B cell (primary cell): ENCODE results near the gene TFG. TPM values are rescaled to one million over a fixed set of nuclear protein-coding genes. Genes with fewer than 3 reads are reported as not detected.

ENCODE experiments used
- ATAC-seq: fragments of 200-7000 bp; cut with Tn5 transposase; one replicate; pipeline ENCODE4 v1.10.0; 2021; ENCODE audit warnings: low read depth, mild to moderate bottlenecking, moderate number of reproducible peaks, moderate library complexity
- CTCF ChIA-PET: fragments of 350-600 bp; sonication (Branson Sonifier 250); formaldehyde crosslinking; loops from one replicate; lab custom pipeline; 2021; ENCODE audit warnings: antibody characterized with exemption, inconsistent platforms; lab: Charles Lee
- POLR2A ChIA-PET: fragments of 350-600 bp; sonication (Branson Sonifier 250); formaldehyde crosslinking; loops from one replicate; lab custom pipeline; 2021; ENCODE audit warnings: antibody characterized with exemption; lab: Charles Lee
- DNase-seq: peaks from one replicate; pipeline ENCODE4 v3.0.0; 2013
- H2AFZ ChIP-seq: 2 replicates; pipeline ENCODE4 v1.6.1; 2012; ENCODE audit warnings: mild to moderate bottlenecking, low read depth, low read length; ENCODE audit not compliant: insufficient read depth, poor library complexity, severe bottlenecking
- H3K27ac ChIP-seq, 2 donors: 1 replicate in 1 of 2; 2 replicates in 1 of 2; pipeline ENCODE4 v1.5.1; 2012 to 2013; ENCODE audit warnings: low read length in 2 of 2, mild to moderate bottlenecking in 2 of 2, moderate library complexity in 1 of 2
- H3K27me3 ChIP-seq, 4 experiments: fragments of 200-600 bp in 1 of 4; sonication (generic) in 1 of 4; replicated peaks in 1 of 4; 1 replicate in 2 of 4; 2 replicates in 2 of 4; pipeline versions ENCODE4 v1.6.1 to v1.7.0; 2013 to 2016; ENCODE audit warnings: low read length in 3 of 4, mild to moderate bottlenecking in 2 of 4, mixed read lengths in 1 of 4, moderate library complexity in 1 of 4; ENCODE audit not compliant: insufficient read depth in 4 of 4, control insufficient read depth in 3 of 4; ENCODE audit errors: control extremely low read depth in 1 of 4
- H3K36me3 ChIP-seq, 2 experiments: replicated peaks in 1 of 2; 1 replicate in 1 of 2; 2 replicates in 1 of 2; pipeline versions ENCODE4 v1.6.1 to v1.7.1; 2013; ENCODE audit warnings: low read length in 1 of 2; ENCODE audit not compliant: insufficient read depth in 2 of 2, control insufficient read depth in 1 of 2; ENCODE audit errors: control extremely low read depth in 1 of 2, extremely low read depth in 1 of 2
- H3K4me1 ChIP-seq, 2 donors: fragments of 200-600 bp in 1 of 2; sonication (generic) in 1 of 2; 1 replicate in 1 of 2; 2 replicates in 1 of 2; pipeline versions ENCODE4 v1.5.1 to v1.6.1; 2013 to 2017; ENCODE audit warnings: low read length in 2 of 2; ENCODE audit not compliant: control insufficient read depth in 2 of 2, insufficient read depth in 2 of 2
- H3K4me2 ChIP-seq: replicated peaks from 2 replicates; pipeline ENCODE3; 2012; ENCODE audit warnings: mild to moderate bottlenecking, low read depth, low read length; ENCODE audit not compliant: poor library complexity, severe bottlenecking
- H3K4me3 ChIP-seq, 5 experiments: fragments of 200-600 bp in 1 of 5; sonication (generic) in 1 of 5; 1 replicate in 3 of 5; 2 replicates in 2 of 5; pipeline versions ENCODE4 v1.5.1 to v1.7.0; 2011 to 2016; ENCODE audit warnings: low read length in 4 of 5, mild to moderate bottlenecking in 4 of 5, low read depth in 2 of 5, control low read depth in 1 of 5, moderate library complexity in 1 of 5; ENCODE audit not compliant: insufficient read depth in 1 of 5; ENCODE audit errors: control extremely low read depth in 1 of 5, extremely low read depth in 1 of 5
- H3K79me2 ChIP-seq: fragments of 200-600 bp; sonication (generic); one replicate; pipeline ENCODE4 v1.6.0; 2016; ENCODE audit warnings: low read length; ENCODE audit not compliant: control insufficient read depth, insufficient read depth
- H3K9ac ChIP-seq: fragments of 200-600 bp; sonication (generic); 2 replicates; pipeline ENCODE4 v1.6.1; 2017; ENCODE audit warnings: mild to moderate bottlenecking, low read length, moderate library complexity
- H3K9me3 ChIP-seq, 3 donors: one replicate each; pipeline versions ENCODE4 v1.6.1 to v1.7.1; 2013; ENCODE audit warnings: low read length in 2 of 3; ENCODE audit not compliant: control insufficient read depth in 2 of 3, insufficient read depth in 1 of 3; ENCODE audit errors: control extremely low read depth in 1 of 3
- H4K20me1 ChIP-seq: 2 replicates; pipeline ENCODE4 v1.6.0; 2012; ENCODE audit warnings: mild to moderate bottlenecking, low read length; ENCODE audit not compliant: insufficient read depth, control insufficient read depth, poor library complexity, severe bottlenecking
- H3K27ac Mint-ChIP-seq: one replicate; pipeline ENCODE4 v1.8.0; 2021; ENCODE audit warnings: mixed read lengths
- H3K27me3 Mint-ChIP-seq: one replicate; pipeline ENCODE4 v1.8.0; 2021; ENCODE audit warnings: mixed read lengths
- H3K4me1 Mint-ChIP-seq: one replicate; pipeline ENCODE4 v1.8.0; 2021; ENCODE audit warnings: mixed read lengths
- H3K4me3 Mint-ChIP-seq: one replicate; pipeline ENCODE4 v1.8.0; 2021; ENCODE audit warnings: mixed read lengths
- H3K9me3 Mint-ChIP-seq: one replicate; pipeline ENCODE4 v1.8.0; 2022; ENCODE audit warnings: mixed read lengths; ENCODE audit not compliant: insufficient read depth
- CTCF ChIP-seq: fragments of 200-600 bp; IDR thresholded peaks from one replicate; pipeline ENCODE4 v1.8.0; 2022; ENCODE audit warnings: antibody characterized with exemption, mild to moderate bottlenecking
- EZH2 ChIP-seq: IDR thresholded peaks from 2 replicates; pipeline ENCODE4 v1.6.1; 2012; ENCODE audit warnings: borderline replicate concordance, low read depth, mild to moderate bottlenecking, moderate library complexity, low read length; ENCODE audit not compliant: insufficient read depth, poor library complexity, severe bottlenecking
- WGBS: methylation state at CpG from one replicate; pipeline ENCODE4 v1.1.5; 2013; ENCODE audit warnings: missing lambda C conversion rate; ENCODE audit not compliant: insufficient coverage; 5-methylcytosine and 5-hydroxymethylcytosine counted together
- intact Hi-C: fragments of 100-400 bp; cut with micrococcal nuclease; formaldehyde crosslinking; loops from one replicate; pipeline ENCODE4 v1.10.0; 2022
- polyA plus RNA-seq: library from polyadenylated mRNA; depleted of rRNA; stranded (reverse); fragments of >200 nt; gene quantifications from 2 replicates; pipeline ENCODE4 v1.2.3, GENCODE V29; 2012
- total RNA-seq, 2 donors: library from RNA; stranded (reverse); fragments of 120-200 nt in 1 of 2; gene quantifications; 1 replicate in 1 of 2; 2 replicates in 1 of 2; pipeline versions ENCODE4 v1.2.3 to v1.2.4, GENCODE V29; 2013 to 2022

Gene TFG
- total and polyA plus RNA-seq, 2 donors (not counting 1 experiment from before 2014, with no cell fraction given), result 40.3 to 44.0 TPM

GRCh38 chr3:100730524-100730923 is 21.2 kb downstream of the TFG start:
- no peak overlapping the region for H3K4me3 ChIP-seq
- intact Hi-C loops, result no loop called here
- H3K27ac Mint-ChIP-seq, result no peak overlapping the region
- DNase-seq (no peak), ATAC-seq (no peak)
- H3K9me3 ChIP-seq, result no peaks in the 10 kb centered on the region
- TF ChIP-seq EZH2, result no peak
- TF ChIP-seq CTCF, result no peak
- ChIA-PET CTCF (no interaction called here), POLR2A (no interaction called here)
- H3K4me1 ChIP-seq, result no peaks in the 10 kb centered on the region
- no peaks in the 10 kb centered on the region for H3K27me3 Mint-ChIP-seq
- H2AFZ ChIP-seq, result no peak overlapping the region
- H3K4me1 Mint-ChIP-seq, result peaks cover 7% of the 10 kb centered on the region
- H3K79me2 ChIP-seq, result peaks cover 7% of the 10 kb centered on the region
- H3K36me3 ChIP-seq, result peaks cover 14 to 60% of the 10 kb centered on the region in 2 experiments
- H4K20me1 ChIP-seq, result peaks cover 23% of the 10 kb centered on the region
- H3K9me3 Mint-ChIP-seq, result no peaks in the 10 kb centered on the region
- 66% methylated on average over 3 of the region's 3 CpGs for WGBS
- no peaks in the 10 kb centered on the region for H3K27me3 ChIP-seq
- H3K4me2 ChIP-seq, result no peak overlapping the region
- no peak overlapping the region for H3K27ac ChIP-seq
- no peak overlapping the region for H3K4me3 Mint-ChIP-seq
- H3K9ac ChIP-seq, result no peak overlapping the region

GRCh38 chr3:100732435-100732834 is 23.1 kb downstream of the TFG start:
- peaks cover 14 to 63% of the 10 kb centered on the region in 2 experiments for H3K36me3 ChIP-seq
- no peak overlapping the region for H2AFZ ChIP-seq
- ChIA-PET CTCF (interaction anchor here (1.8 kb wide), 1 partner anchor 9 kb away, joined by 4 read pairs; no protein-coding TSS in a partner anchor), POLR2A (no interaction called here)
- no peak for ATAC-seq
- H3K9me3 ChIP-seq, result no peaks in the 10 kb centered on the region
- peaks cover 4% of the 10 kb centered on the region for H3K79me2 ChIP-seq
- Mint-ChIP-seq H3K9me3 (no peaks in the 10 kb centered on the region), H3K4me3 (no peak overlapping the region), H3K27me3 (no peaks in the 10 kb centered on the region), H3K4me1 (no peaks in the 10 kb centered on the region), H3K27ac (no peak overlapping the region)
- no peak overlapping the region for H3K4me3 ChIP-seq
- intact Hi-C loops, result no loop called here
- H4K20me1 ChIP-seq, result peaks cover 27% of the 10 kb centered on the region
- no peak for TF ChIP-seq EZH2
- TF ChIP-seq CTCF, result no peak
- H3K4me2 ChIP-seq, result no peak overlapping the region
- no peak for DNase-seq
- H3K9ac ChIP-seq, result no peak overlapping the region
- no peaks in the 10 kb centered on the region for H3K4me1 ChIP-seq
- H3K27me3 ChIP-seq, result no peaks in the 10 kb centered on the region
- H3K27ac ChIP-seq, result no peak overlapping the region
- WGBS, result no CpG with 5 or more reads among the region's 3 CpGs
